UCSD-AML1 (cell line): ENCODE data around the gene GOLIM4.

Source experiments
- DNase-seq: peaks from one replicate; lab custom pipeline; 2025; ENCODE audit not compliant: unreplicated experiment; lab: John Stamatoyannopoulos, UW

Gene GOLIM4

DNA sequence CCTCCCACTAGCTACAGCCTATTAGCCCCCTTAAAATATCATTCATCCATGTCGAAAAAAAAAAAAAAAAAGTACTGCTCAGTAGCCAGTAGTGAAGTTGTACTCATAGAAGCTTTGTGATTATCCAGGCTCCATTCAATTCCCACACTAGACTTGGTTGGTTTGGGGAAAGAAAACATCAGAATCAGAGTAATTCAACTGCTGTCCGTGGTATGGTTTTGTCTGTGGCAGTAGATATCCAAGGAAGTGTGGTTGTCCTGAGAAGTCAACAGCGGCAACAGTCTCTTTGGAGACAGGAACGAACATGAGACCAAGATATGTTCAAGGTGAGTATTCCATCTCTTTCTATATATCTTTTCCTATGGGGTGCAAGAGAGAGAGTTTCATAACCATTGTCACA lies 99.2 kb downstream of the GOLIM4 start:
- no peak for DNase-seq

DNA sequence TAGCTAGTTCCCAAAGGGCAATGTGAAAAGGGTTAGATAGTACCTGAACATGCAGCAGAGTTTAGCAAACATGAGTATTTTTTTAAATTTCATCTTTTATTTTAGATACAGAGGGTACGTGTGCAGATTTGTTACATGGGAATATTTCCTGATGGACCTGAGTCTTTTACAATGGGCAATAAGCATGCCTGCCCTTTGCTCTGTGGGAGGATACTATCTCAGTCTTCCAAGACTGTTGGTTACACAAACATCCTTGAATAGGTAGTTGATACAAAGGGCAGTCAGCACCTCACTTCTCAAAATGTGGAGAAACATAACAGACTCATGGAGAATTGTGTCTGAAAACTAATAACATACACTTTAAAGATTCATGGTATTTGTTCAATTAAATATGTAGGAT lies 103.3 kb downstream of the GOLIM4 start:
- DNase-seq, result no peak

DNA sequence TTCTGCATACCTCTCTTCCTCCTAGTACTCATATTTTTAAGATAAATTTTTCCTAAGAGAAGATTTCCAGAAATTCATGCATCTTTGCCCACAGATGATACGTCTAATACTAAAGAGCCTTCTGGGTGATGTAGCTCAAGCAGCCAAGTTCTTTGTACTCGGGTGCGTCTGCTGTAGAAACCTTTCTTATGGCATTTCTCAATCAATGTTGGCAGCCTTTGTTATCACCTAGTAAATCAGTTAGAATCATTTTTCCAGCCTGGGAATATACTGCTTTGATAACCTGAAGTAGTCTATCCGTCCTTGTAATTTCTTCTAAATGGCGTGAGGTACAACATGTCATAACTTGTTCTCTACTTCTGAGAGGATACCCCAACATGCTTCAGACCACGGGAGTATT lies 104.5 kb downstream of the GOLIM4 start:
- no peak for DNase-seq

DNA sequence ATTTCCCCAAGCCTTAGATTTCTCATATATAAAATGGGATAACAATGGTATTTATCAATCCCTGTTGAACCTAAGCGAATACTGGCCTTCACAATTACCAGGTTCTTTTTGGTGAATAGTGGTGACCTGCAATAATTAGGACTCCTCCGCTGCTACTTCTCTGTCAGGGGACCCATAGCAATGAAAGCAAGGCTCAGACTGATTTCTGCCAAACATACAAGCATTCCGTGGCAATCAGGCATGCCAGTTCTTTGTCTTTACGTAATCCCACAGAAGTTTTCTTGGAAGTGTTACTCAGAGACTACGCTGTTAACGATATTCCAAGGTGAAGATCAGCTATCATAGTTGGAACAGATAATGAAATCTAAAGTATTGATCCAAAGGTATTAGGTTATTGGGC lies 105.7 kb downstream of the GOLIM4 start:
- DNase-seq, result no peak

DNA sequence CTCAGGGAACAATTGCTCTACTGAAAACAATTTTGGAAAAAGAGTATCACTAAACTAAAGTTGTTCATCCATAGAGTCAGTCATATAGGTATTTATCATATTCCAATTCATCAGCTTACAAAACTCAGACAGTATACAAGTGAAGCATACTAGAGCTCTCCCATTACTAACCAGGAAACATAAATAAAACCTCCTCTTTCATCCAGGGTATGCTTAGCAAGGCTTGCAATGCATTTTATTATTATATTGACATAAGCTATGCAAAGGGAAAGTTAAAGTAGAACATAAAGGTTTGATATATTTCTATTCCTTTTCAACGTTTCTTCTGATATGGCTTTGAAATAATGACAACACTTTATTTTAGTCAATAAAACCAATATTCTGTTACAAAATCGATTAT lies 106.7 kb downstream of the GOLIM4 start:
- DNase-seq, result no peak

DNA sequence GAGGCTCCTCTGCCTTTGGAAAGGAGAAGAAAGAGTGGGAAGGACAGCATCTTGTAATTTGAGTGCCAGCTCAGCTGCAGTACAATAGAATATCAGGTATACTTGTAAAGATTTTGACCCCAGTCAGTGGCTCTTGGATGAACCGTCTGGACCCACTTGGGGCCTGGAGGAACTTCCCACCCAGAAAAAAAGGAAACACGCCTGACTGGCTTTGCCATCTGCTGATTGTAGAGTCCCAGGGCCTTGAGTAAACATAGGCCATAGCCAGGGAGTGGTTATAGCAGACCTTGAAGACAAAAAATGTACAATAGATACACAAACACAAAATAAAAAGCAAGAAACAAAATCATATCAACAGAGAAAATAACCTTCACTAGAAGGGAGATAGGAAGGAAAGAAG lies 112.1 kb downstream of the GOLIM4 start:
- no peak for DNase-seq

DNA sequence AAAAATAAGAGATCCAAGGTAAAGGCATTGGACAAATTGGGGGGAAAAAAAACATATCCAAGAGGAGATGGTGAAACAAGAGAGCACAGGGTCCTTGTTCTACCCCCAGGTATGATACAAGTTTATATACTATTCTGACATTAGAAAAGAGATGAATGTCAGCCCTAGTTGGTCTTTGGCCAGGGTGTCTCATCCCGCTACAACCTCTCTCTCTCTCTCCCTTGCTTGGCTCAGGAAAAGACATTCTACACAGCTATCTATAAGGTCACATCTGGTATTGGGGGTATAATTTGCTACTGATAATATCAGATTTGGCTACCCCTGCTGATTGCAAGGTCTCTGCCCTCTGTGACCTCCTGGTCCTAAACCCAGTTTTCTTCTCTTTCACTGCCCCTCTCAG lies 117.2 kb downstream of the GOLIM4 start:
- no peak for DNase-seq

DNA sequence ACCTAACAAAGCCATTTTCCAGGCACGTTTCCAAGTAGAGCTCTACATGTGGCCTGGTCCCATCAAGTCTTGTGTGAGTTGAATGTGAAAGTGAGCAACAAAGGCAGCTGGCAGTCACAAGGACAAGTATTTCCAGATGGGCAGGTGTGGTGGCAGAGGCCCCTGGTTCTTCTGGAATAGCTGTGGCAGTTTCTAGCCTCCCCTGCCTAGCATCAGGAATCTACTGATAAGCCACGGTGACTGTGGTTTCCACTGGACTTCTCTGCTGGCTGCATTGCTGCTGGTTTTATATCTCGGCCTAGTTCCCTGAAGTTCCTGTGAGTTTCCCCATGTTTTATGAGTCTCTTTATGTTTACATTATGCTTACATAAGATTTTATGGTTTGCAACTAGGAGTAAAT lies 117.7 kb downstream of the GOLIM4 start:
- peak; percentile 42 for DNase-seq

DNA sequence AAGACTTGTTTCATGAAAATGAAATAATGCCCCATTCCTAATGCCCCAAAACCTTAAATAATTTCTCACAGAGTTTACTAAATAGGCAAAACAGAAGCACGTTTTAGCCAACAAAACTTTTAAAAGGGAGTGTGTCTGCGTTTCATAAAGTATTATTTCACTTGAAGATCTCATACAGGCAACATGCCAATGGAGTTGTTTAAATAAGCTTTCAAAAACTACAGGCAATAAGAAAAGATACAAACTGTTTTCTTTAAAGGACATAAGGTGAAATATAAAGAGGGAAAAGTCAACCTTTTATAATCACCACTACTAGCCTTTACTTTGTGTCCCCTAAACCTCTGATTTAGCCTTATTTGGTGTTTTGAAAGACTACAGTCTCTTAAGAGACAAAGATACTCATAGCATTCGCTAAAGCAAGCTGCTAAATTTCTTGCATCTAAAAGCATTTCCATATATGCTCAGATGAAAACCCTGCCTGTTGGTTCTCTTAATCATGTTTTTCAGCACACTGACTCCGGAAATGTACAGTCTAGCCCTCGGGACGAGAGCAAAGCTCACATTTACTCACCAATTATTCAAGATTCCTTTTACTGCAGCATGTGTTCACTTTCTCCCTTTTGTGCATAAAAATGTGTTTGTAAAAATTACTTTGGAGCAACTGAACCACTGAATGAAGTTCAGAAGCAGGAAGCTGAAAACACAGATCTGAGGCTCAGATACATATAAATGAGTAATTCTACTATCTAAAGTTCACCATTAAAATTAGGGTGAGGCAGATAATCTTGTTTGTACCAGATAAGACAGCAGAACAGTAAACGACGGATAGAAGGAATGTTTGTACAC lies 119.0 kb downstream of the GOLIM4 start:
- no peak for DNase-seq

DNA sequence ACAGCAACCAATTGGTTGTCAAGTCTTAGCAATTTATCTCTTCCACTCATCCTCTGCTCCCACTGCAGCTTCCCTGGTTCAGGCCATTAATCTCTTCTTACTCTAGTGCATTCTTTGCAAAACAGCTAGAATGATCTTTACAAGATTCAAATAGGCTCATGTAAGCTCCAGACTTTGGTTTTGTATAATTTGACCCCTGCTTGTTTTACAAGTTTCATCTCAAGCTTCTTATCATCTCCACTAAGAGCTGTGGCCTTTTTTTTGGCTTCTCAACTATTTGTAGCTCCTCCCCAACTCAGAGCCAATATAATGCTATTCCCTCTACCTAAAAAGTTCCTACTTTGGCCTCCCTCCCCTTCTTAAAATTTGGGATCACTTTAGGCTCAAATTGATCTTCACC lies 121.8 kb downstream of the GOLIM4 start:
- DNase-seq, result no peak

DNA sequence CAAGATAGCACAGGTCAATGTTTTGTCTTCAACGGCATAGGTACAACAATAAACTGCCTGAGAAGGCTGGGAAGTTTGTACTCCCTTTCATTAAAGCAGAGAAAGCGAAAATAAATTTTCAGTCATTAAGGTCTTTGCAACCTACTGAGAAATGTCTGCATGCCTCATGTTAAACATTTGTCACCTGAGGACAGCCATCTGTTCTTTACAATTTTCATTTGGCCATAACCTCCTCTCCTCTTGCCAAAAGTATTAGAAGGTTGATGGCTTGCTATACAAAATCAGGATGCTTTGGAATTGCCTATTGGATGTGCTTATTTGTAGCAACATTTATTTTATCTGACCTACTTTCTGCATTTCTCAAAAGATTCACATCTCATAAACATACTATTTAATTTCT lies 122.7 kb downstream of the GOLIM4 start:
- no peak for DNase-seq

DNA sequence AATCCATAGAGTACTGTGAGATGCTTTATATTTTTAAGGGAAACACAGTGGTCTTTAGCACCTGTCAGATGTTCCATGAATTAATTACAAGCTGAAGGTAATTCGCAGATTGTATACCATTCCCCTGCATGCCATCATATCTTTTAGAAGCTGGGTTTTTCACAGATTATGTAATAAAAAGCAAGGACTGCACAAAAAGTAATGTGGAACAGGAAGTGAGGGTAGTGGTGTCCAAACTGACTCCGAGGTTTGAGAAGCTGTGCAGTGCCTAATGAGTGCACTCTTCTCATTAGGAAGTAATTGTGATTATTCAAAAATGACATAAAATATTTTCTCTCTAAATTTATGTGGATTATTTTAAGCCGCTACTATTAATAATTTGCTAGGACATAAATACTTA lies 123.2 kb downstream of the GOLIM4 start:
- DNase-seq, result no peak

DNA sequence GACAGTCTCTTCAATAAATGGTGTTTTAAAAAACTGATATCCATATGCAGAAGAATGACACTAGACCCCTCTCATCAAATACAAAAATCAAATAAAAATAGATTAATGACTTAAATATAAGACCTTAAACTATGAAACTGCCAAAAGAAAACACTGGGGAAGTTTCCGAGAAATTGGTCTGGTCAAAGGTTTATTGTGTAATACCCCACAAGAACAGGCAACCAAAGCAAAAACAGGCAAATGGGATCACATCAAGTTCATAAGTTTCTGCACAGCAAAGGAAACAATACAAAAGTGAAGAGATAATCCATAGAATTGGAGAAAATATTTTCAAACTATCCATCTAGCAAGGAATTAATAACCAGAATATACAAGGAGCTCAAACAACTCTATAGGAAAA lies 126.2 kb downstream of the GOLIM4 start:
- DNase-seq, result no peak

DNA sequence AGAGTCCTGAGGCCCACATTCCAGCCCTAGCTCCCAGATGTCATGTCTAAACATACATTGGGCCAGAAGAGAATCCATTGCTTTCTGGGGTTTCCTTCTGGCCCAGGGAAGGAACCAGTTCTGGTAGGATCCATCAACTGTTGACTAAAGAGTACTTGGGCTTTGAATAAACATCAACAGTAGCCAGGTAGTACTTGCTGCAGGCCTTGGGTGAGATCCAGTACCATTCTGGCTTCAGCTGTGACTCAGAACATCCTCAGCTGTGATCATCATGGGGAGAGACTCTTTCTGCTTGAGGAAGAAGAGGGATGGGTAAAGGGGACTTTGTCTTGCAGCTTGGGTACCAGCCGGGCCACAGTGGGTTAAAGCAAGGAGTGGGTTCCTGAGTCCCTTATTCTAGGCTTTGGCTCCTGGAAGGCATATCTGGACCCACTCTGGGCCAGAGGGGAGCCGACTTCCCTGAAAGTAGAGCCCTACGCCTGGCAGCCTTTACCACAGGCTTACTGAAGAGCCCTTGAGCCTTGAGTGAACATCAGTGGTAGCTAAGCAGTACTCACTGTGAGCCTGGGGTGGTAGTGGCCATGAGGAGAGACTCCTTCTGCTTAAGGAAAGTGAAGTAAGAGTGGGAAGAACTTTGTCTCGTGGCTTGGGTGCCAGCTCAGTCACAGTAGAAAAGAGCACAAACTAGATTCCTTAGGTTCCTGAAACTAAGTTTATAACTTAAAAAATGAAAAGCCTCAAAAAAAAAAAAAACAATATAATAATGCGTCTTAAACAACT lies 128.3 kb downstream of the GOLIM4 start:
- no peak for DNase-seq
